GM21737 (cell line): ENCODE results near the gene ATP6V1G3.
"Not testable (repeated sequence)": the region's sequence is repeated elsewhere in the genome, so short reads cannot be mapped to it uniquely, and the experiment has no call there.

Experiments used
- ATAC-seq: cut with Tn5 transposase; IDR thresholded peaks from one replicate; pipeline ENCODE4 v1.9.1; 2021; ENCODE audit warnings: mild to moderate bottlenecking, moderate library complexity; ENCODE audit not compliant: unreplicated experiment

Gene ATP6V1G3

GRCh38 chr1:198498103-198498385, 42.4 kb downstream of the ATP6V1G3 start:
- ATAC-seq: no peak

DNA sequence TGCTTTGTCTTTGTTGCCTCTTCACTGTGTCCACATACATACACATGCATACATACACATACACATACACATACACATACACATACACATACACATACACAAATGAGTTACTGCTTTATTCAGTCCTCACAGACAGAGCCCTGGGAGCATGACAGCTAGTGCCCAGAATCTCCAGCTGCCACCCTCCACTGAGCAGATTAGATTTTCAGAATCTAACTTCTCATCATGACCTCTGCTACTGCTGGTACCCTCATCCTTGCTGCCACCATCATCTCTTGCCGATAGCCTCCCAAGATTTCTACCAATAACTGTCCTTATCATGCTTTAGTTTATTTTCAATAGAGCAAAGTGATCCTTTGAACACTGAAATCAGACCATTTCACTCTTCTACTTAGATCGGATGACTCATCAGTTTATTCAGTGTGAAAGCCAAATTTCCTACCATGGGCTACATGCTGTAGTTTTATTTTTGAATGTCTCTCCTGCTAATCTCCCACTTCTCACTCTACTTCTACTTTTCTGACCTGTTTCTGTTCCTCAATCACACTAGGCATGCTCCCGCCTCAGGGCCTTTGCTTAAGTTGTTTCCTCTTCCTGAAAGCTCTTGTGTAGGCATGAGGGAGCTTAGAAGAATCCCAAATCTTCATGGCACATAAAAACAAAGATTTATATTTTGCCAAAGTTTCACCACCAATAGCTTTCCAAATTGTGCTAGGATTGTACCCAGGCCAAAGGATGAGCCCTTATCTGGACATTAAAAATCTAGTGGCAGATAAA, 43.0 kb downstream of the ATP6V1G3 start:
- ATAC-seq: no peak

- no peak for ATAC-seq
Measured at GRCh38 chr1:198496216-198497143, 44.0 kb downstream of the ATP6V1G3 start.

DNA sequence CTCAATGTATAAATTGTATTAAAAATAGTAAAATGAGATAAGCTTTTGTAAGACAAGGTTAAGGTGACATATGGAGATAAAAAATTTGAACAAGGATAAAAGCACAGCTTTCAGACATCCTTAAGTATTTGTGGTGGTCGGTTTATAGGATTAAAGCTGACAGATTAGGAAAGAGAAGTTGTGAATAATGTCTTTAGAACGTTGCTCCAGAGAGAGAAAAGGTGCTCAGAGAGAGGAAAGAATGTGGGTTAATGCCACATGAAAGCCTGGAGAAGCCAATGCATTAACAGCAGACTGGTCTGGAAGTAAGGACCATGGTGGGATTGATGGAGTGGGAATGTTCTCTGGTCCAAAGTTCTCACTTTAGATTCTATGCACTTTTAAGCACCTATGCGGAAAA, 44.8 kb downstream of the ATP6V1G3 start:
- no peak for ATAC-seq

DNA sequence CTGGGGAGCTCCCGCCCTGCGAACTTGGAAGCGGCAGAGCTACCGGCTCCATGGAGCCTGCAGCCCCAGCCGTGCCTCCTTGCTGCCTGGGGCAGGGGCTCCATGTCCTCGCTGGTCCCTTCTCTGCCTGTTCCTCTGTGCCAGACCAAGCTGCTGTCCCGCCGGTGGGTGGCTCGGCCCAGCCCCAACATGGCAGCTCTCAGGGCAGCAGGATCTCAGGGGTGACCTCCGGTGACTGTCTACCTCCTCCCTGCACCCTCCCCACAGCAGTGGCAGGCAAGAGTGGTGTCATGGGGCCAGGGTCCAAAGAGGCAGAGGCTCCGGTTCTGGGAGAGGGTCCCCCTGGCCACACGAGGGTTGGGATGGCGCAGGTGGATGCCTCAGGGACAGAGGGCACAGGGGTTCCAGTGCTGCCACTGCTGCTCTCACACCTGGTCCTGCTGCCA, 45.8 kb downstream of the ATP6V1G3 start:
- no peak for ATAC-seq

GRCh38 chr1:198494139-198494538, 46.3 kb downstream of the ATP6V1G3 start:
- no peak for ATAC-seq

DNA sequence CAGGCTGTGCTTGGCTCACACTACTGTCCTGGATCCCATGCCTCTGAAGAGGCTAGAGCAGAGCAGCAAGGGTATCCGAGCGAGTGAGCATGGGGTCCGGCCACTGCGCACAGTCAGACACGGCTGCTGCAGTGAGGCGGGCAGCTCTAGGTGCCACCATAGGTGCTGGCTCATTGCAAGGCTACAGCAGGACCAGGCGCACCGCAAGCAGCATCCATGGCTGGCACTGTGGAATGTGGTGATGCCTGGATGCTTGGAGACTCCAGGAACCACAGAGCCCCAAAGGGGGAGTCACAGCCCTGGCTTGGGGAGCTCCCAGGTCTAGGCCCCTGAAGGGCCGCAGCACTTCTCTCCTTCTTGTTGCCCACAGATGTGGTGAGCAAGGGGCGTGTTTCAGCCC, 47.2 kb downstream of the ATP6V1G3 start:
- ATAC-seq: no peak

- ATAC-seq: no peak
Measured at GRCh38 chr1:198492872-198493271, 47.6 kb downstream of the ATP6V1G3 start.

GRCh38 chr1:198491596-198491995, 48.9 kb downstream of the ATP6V1G3 start:
- ATAC-seq: no peak

- no peak for ATAC-seq
Measured at GRCh38 chr1:198491028-198491427, 49.5 kb downstream of the ATP6V1G3 start.

- no peak for ATAC-seq
Measured at GRCh38 chr1:198490224-198490623, 50.3 kb downstream of the ATP6V1G3 start.

DNA sequence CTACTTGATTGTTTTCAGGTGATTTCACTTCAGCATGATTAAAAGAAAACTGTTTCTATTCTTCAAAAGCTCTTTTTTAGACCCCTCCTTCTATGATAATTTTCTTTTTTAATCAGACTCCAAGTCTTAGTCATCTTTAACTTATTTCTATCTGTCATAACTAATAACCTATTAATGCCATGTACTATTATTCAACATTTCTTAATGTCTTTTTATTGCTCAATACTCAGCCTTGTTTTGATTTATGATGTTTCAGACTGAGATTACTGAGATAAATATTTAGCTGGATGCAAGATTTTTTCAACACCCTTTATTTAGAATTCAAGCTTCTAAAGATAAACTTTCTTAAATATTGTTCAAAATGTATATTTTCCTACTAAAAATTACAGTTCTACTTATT, 53.6 kb downstream of the ATP6V1G3 start:
- ATAC-seq: no peak

DNA sequence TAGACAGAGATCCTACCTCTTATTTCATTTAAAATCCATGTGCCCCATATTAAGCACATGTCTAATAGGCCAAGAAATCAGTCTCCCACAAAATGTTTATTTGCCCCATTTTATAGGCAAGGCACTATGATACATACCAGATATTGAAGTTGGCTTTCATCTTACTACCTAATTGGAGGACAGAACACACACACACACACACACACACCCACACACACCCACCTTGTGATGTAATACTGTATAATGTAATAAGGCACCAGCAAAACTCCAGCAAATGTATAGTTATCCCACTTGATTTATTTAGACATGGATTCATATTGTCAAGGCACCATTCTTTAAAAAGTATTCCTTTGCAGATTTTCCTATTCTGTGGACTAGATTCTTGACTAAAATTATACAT, 56.8 kb downstream of the ATP6V1G3 start:
- no peak for ATAC-seq

- no peak for ATAC-seq
Measured at GRCh38 chr1:198483006-198483405, 57.5 kb downstream of the ATP6V1G3 start.

DNA sequence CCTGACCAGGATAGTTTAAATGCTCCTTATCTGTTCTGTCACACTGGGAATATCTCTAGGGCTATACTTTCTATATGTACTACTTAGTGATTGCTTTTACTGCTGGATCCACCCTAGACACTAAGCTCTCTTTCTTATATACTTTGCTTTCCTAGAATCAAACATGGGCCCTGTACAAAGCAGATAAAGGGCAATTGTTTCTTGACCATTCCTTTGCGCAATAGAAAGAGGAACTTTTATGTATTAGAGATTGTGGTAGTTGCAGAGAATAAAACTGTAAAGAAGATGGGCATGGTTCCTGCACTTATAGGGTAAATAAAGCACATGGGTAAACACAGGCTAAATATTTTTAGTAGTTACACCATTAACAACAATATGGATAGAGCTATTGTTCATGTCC, 58.8 kb downstream of the ATP6V1G3 start:
- no peak for ATAC-seq

GRCh38 chr1:198480876-198481275, 59.6 kb downstream of the ATP6V1G3 start:
- no peak for ATAC-seq

DNA sequence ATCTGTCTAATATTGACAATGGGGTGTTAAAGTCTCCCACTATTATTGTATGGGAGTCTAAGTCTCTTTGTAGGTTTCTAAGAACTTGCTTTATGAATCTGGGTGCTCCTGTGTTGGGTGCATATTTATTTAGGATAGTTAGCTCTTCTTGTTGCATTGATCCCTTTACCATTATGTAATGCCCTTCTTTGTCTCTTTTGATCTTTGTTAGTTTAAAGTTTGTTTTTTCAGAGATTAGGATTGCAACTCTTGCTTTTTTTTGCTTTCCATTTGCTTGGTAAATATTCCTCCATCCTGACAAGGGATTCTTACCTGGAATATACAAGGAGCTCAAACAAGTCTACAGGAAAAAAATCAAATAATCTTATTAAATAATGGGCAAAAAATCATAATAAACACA, 63.1 kb downstream of the ATP6V1G3 start:
- ATAC-seq: not testable (repeated sequence)
